Anterior cingulate cortex (tissue), 58 donors: ENCODE measurements around the gene SETD3.

ENCODE experiments used
- DNase-seq, 58 donors: peaks; one replicate each; lab custom pipeline; 2025; lab: John Stamatoyannopoulos, UW

SETD3 gene

GRCh38 chr14:99463974-99464373 lies 16.7 kb downstream of the SETD3 start:
- DNase-seq: peak in 3 of 58 donors; percentile 14 to 16 (median 15)

- DNase-seq: no peak
Measured at GRCh38 chr14:99462210-99462609, 18.4 kb downstream of the SETD3 start.

GRCh38 chr14:99461411-99462085 lies 19.1 kb downstream of the SETD3 start:
- DNase-seq: no peak

- no peak for DNase-seq
Measured at GRCh38 chr14:99460793-99461192, 19.9 kb downstream of the SETD3 start.

- DNase-seq: no peak
Measured at GRCh38 chr14:99459481-99460100, 21.1 kb downstream of the SETD3 start.

GRCh38 chr14:99454246-99454645 lies 26.4 kb downstream of the SETD3 start:
- no peak for DNase-seq

- no peak for DNase-seq
Measured at GRCh38 chr14:99452968-99453367, 27.7 kb downstream of the SETD3 start.

- DNase-seq: no peak
Measured at GRCh38 chr14:99451234-99451633, 29.4 kb downstream of the SETD3 start.

- DNase-seq: peak in 29 of 58 donors; percentile 4 to 75 (median 30)
Measured at GRCh38 chr14:99450266-99450665, 30.4 kb downstream of the SETD3 start.

GRCh38 chr14:99447739-99448138 lies 32.9 kb downstream of the SETD3 start:
- no peak for DNase-seq

- no peak for DNase-seq
Measured at GRCh38 chr14:99445931-99446330, 34.7 kb downstream of the SETD3 start.

GRCh38 chr14:99441918-99442317 lies 38.7 kb downstream of the SETD3 start:
- no peak for DNase-seq

- DNase-seq: no peak
Measured at GRCh38 chr14:99441157-99441870, 39.3 kb downstream of the SETD3 start.

GRCh38 chr14:99440278-99440677 lies 40.4 kb downstream of the SETD3 start:
- no peak for DNase-seq

- no peak for DNase-seq
Measured at GRCh38 chr14:99437706-99438105, 43.0 kb downstream of the SETD3 start.

GRCh38 chr14:99436247-99437180 lies 44.1 kb downstream of the SETD3 start:
- DNase-seq: peak in 1 of 58 donors; percentile 13

GRCh38 chr14:99435327-99435726 lies 45.3 kb downstream of the SETD3 start:
- no peak for DNase-seq

- DNase-seq: no peak
Measured at GRCh38 chr14:99432485-99432884, 48.2 kb downstream of the SETD3 start.

GRCh38 chr14:99431986-99432385 lies 48.7 kb downstream of the SETD3 start:
- no peak for DNase-seq

GRCh38 chr14:99430491-99430890 lies 50.2 kb downstream of the SETD3 start:
- DNase-seq: no peak
